Measurements from ENCODE around the gene PDGFRA. TPM values are rescaled to one million over a fixed set of nuclear protein-coding genes. Genes with fewer than 3 reads are reported as not detected.
A peak's percentile ranks its signal among the peaks of the same experiment; 100 is the strongest.
"Not testable (repeated sequence)": the region's sequence is repeated elsewhere in the genome, so short reads cannot be mapped to it uniquely, and the experiment has no call there.

The PDGFRA gene
- total and polyA plus RNA-seq, 2 experiments from 2014 or later: 32.1 to 60.9 TPM

DNA sequence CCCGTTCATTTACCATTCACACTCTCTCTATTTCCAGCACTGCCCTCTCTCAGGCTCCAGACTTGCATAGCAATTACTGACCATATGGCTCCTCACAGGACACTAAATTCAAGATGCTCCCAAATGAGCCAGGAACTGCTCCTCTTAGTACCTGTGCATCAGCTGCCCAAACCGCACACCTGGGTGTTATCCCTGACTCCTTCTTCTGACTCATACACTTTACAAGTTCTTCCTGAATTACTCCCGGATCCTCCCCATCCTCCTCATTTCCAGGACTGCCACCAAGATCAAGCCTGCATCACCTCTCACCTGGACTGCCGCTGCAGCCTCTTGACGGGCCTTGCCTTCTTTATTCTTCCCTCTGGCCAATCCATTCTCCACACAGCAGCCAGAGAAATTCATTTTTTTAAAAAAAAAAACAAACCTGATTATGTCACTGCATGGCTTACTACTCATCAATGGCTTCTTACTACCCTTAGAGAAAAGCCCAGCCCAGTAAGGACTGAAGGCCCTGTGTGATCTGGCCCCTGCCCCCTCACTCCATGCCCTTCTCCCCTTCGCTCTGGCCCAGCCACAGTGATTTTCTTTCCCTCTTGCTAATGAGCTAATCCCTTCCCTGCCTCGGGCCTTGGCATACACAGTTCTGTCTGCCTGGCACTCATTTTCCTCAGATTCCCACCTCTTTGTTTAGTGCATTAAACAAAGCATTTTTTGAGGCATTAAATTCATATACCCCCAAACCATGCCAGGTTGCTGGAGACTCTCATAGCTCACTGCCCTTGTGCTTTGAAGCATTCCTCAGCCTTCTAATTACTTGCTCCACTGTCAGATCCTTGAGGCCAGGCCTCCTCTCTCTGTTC lies 92.0 kb downstream of the PDGFRA start:
- Histone ChIP-seq H3K27me3 (no peaks in the 10 kb centered on the region), H3K4me1 (ENCODE audit: low read depth) (no peaks in the 10 kb centered on the region), H3K36me3 (no peaks in the 10 kb centered on the region), H3K9me3 (ENCODE audit: low read depth) (no peaks in the 10 kb centered on the region), H3K27ac (no peak overlapping the region), H3K4me3 (no peak overlapping the region)
- no peak for TF ChIP-seq CTCF (IDR thresholded peaks at IDR 0.05; ENCODE audit: low read depth, low read length)
- DNase-seq (ENCODE audit: low read depth in 1 of 2, low spot score in 1 of 2): no peak

- Histone ChIP-seq H3K36me3 (no peaks in the 10 kb centered on the region), H3K4me3 (no peak overlapping the region), H3K9me3 (ENCODE audit: low read depth) (no peaks in the 10 kb centered on the region), H3K27me3 (no peaks in the 10 kb centered on the region), H3K27ac (no peak overlapping the region), H3K4me1 (ENCODE audit: low read depth) (no peaks in the 10 kb centered on the region)
- DNase-seq (ENCODE audit: low read depth in 1 of 2, low spot score in 1 of 2): peak; percentile 70 to 83
- TF ChIP-seq CTCF (IDR thresholded peaks at IDR 0.05; ENCODE audit: low read depth, low read length): peak; percentile 76
These were observed 93.8 kb downstream of the PDGFRA start for GRCh38 chr4:54322818-54323417.

GRCh38 chr4:54330896-54331295 lies 101.8 kb downstream of the PDGFRA start:
- no peak overlapping the region for H3K27ac ChIP-seq
- no peak for TF ChIP-seq CTCF (IDR thresholded peaks at IDR 0.05; ENCODE audit: low read depth, low read length)
- no peaks in the 10 kb centered on the region for H3K4me1 ChIP-seq (ENCODE audit: low read depth)
- peaks cover 6% of the 10 kb centered on the region for H3K27me3 ChIP-seq
- no peaks in the 10 kb centered on the region for H3K9me3 ChIP-seq (ENCODE audit: low read depth)
- H3K4me3 ChIP-seq: no peak overlapping the region
- DNase-seq (ENCODE audit: low read depth in 1 of 2, low spot score in 1 of 2): no peak
- no peaks in the 10 kb centered on the region for H3K36me3 ChIP-seq

DNA sequence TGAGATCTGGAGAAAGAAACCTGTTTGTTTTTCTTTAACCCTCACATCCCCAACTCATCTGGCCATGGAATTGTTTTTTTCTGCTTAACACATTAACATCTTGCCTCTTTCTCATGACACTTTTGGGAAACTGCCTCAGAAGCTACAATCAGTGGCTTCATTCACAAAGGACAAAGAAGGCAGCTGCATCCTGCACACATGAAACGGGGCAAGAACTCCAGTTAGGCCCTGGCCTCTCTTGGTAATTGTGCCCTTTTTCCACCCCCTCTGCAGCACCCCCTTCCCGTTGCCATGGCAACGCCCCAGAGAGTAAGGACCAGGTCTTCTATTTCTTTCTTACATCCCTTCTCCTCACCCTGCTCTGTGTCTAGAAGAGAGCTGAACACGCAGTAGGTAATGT lies 103.4 kb downstream of the PDGFRA start:
- Histone ChIP-seq H3K27me3 (peaks cover 6% of the 10 kb centered on the region), H3K36me3 (no peaks in the 10 kb centered on the region), H3K27ac (no peak overlapping the region), H3K4me3 (no peak overlapping the region), H3K9me3 (ENCODE audit: low read depth) (no peaks in the 10 kb centered on the region), H3K4me1 (ENCODE audit: low read depth) (no peaks in the 10 kb centered on the region)
- TF ChIP-seq CTCF (IDR thresholded peaks at IDR 0.05; ENCODE audit: low read depth, low read length): no peak
- no peak for DNase-seq (ENCODE audit: low read depth in 1 of 2, low spot score in 1 of 2)

- DNase-seq (ENCODE audit: low read depth in 1 of 2, low spot score in 1 of 2): no peak
- TF ChIP-seq CTCF (IDR thresholded peaks at IDR 0.05; ENCODE audit: low read depth, low read length): no peak
These were observed 104.6 kb downstream of the PDGFRA start for GRCh38 chr4:54333657-54334056.

DNA sequence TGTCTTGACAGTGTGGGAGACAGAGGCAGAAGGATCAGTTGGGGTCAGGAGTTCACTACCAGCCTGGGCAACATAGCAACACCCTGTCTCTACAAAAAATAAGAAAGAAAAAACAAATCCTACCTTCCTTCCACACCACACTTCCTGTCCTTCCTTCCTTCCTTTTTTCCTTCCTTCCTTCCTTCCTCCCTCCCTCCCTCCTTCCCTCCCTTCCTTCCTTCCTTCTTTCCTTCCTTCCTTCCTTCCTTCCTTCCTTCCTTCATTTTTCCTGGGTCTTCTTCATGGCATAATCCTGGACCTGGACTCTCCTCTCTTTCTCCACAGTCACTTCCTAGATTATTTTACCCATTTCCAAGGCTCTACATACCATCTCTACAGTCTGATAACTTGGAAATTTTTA lies 105.7 kb downstream of the PDGFRA start:
- not testable (repeated sequence) for H3K27me3 ChIP-seq; H3K4me1 ChIP-seq (ENCODE audit: low read depth); DNase-seq (ENCODE audit: low read depth in 1 of 2, low spot score in 1 of 2); H3K4me3 ChIP-seq; H3K36me3 ChIP-seq; H3K9me3 ChIP-seq (ENCODE audit: low read depth); H3K27ac ChIP-seq

More at GRCh38 chr4:54333657-54334056, 104.6 kb downstream of the PDGFRA start:
- Histone ChIP-seq H3K36me3 (no peaks in the 10 kb centered on the region), H3K9me3 (ENCODE audit: low read depth) (no peaks in the 10 kb centered on the region), H3K4me3 (no peak overlapping the region), H3K27ac (no peak overlapping the region), H3K27me3 (peaks cover 6% of the 10 kb centered on the region), H3K4me1 (ENCODE audit: low read depth) (no peaks in the 10 kb centered on the region)
